GM19455 (cell line): ENCODE measurements around the gene TRRAP.
"Not testable (repeated sequence)": the region's sequence is repeated elsewhere in the genome, so short reads cannot be mapped to it uniquely, and the experiment has no call there.

Source experiments
- ATAC-seq: cut with Tn5 transposase; IDR thresholded peaks from one replicate; pipeline ENCODE4 v1.9.1; 2021; ENCODE audit not compliant: unreplicated experiment

Gene TRRAP

DNA sequence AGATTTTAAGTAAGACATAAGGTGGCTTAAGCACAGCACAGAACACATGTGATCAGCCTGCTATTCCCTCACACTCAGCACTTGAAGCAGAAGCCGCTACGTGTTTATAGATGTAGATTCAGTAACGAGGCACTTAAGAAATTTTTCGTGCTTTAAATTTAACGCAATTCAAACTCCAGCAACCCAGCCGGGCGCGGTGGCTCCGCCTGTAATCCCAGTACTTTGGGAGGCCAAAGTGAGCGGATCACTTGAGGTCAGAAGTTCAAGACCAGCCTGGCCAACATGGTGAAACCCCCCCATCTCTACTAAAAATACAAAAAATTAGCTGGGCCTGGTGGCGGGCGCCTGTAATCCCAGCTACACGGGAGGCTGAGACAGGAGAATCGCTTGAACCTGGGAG lies 167.9 kb downstream of the TRRAP start:
- ATAC-seq = not testable (repeated sequence)

DNA sequence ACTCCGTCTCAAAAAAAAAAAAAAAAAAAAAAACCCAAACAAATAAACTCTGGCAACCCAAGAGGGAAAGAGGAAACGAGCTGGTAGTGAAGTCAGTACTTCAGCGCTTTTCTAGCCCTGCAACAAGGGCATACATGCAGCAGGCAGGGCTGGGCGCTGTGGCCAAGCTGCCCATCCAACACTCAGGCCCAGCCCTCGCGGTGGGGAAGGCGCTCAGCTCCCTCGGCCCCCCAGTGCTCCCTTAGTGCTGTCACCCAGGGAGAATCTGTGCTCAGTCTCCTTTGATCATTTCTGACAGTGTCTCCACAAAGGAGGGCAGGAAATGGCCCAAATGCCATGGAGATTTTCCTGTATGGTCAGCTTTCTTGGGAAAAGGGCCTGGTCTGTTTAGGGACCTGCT lies 168.4 kb downstream of the TRRAP start:
- ATAC-seq = no peak

GRCh38 chr7:99047526-99048077 lies 169.3 kb downstream of the TRRAP start:
- no peak for ATAC-seq

DNA sequence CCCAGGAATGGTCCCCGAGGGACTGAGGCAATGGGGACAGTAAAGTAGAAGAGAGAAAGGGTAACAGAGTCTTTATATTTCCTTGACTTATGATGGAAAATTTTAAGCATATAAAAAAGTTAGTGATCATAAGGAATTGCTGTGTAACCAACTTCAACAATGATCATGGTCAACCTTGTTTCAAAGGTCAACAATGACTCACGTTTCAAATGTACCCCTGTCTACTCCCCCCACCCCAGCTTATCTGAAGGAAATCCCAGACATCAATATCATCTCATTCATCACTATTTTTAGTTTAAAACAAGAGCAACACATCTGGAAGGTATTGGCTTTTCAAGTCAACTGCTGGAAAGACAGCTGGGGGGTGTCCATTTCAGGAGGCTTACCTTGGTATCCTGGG lies 172.6 kb downstream of the TRRAP start:
- no peak for ATAC-seq

GRCh38 chr7:99054781-99055180 lies 176.4 kb downstream of the TRRAP start:
- no peak for ATAC-seq

- ATAC-seq = no peak
Observed at GRCh38 chr7:99061001-99061776, 182.9 kb downstream of the TRRAP start.
